ENCODE data around the gene GYG2. TPM values are rescaled to one million over a fixed set of nuclear protein-coding genes. Genes with fewer than 3 reads are reported as not detected.
A peak's percentile ranks its signal among the peaks of the same experiment; 100 is the strongest.

Gene GYG2
- total and polyA plus RNA-seq, 2 experiments from 2014 or later: 17.6 to 63.8 TPM

GRCh38 chrX:2781698-2782097 lies 47.0 kb upstream of the GYG2 start (continued):
- no peak for TF ChIP-seq ZNF331 (CRISPR knock-in tag; IDR thresholded peaks at IDR 0.05; ENCODE audit: low read depth)

GRCh38 chrX:2782171-2782570 lies 46.6 kb upstream of the GYG2 start:
- Histone ChIP-seq H3F3A (replicated peaks; ENCODE audit: low read depth) (peaks cover 10% of the 10 kb centered on the region; the same call in 1 of the 2 replicates), H3K27ac (ENCODE audit: low read depth) (peak overlapping the region; percentile 98; the same call in 1 of the 2 replicates), H3K36me3 (ENCODE audit: insufficient read depth) (no peaks in the 10 kb centered on the region), H3K27me3 (ENCODE audit: insufficient read depth) (no peaks in the 10 kb centered on the region), H3K4me1 (ENCODE audit: insufficient read depth) (peaks cover 43% of the 10 kb centered on the region), H3K9me2 (ENCODE audit: insufficient read depth) (no peaks in the 10 kb centered on the region), H2AFZ (peak overlapping the region; percentile 39), H3K4me3 (no peak overlapping the region), H3K79me2 (replicated peaks; ENCODE audit: insufficient read depth) (no peaks in the 10 kb centered on the region), H3K4me2 (peak overlapping the region; percentile 59), H4K20me1 (replicated peaks; ENCODE audit: insufficient read depth) (no peaks in the 10 kb centered on the region)
- ATAC-seq (no peak), DNase-seq (ENCODE audit: low spot score) (no peak)
- Mint-ChIP-seq H3K9me3 (no peaks in the 10 kb centered on the region; the same call in 1 of the 3 replicates), H3K27ac (no peak overlapping the region), H3K36me3 (ENCODE audit: low read depth) (no peaks in the 10 kb centered on the region), H3K27me3 (ENCODE audit: insufficient read depth, low read depth, poor library complexity) (peaks cover 1% of the 10 kb centered on the region), H3K4me1 (peaks cover 44% of the 10 kb centered on the region), H3K4me3 (no peak overlapping the region)
- no peak for TF ChIP-seq EZH2phosphoT487 (IDR thresholded peaks at IDR 0.05; ENCODE audit: unreplicated experiment)
- no peak for TF ChIP-seq POLR2AphosphoS5 (IDR thresholded peaks at IDR 0.05; ENCODE audit: low read depth)
- no peak for TF ChIP-seq STAT1 (IDR thresholded peaks at IDR 0.05; ENCODE audit: unreplicated experiment)
- no peak for TF ChIP-seq NANOG (IDR thresholded peaks at IDR 0.05; ENCODE audit: borderline replicate concordance)
- no peak for TF ChIP-seq ZNF114 (CRISPR knock-in tag; IDR thresholded peaks at IDR 0.05)
- no peak for TF ChIP-seq CREB1 (CRISPR knock-in tag; IDR thresholded peaks at IDR 0.05; ENCODE audit: low read depth)
- no peak for TF ChIP-seq EZH2 (IDR thresholded peaks at IDR 0.05; ENCODE audit: low read depth, unreplicated experiment)
- no peak for TF ChIP-seq ETS1 (IDR thresholded peaks at IDR 0.05)
- TF ChIP-seq REST (IDR thresholded peaks at IDR 0.05; ENCODE audit: unreplicated experiment): no peak
- no peak for TF ChIP-seq ZNF331 (CRISPR knock-in tag; IDR thresholded peaks at IDR 0.05; ENCODE audit: low read depth)
- TF ChIP-seq CTCF (conservative IDR thresholded peaks at IDR 0.05; ENCODE audit: low read depth in 2 of 2): no peak
- no peak for TF ChIP-seq ZNF462 (CRISPR knock-in tag; IDR thresholded peaks at IDR 0.05)
- TF ChIP-seq JUNB (IDR thresholded peaks at IDR 0.05; ENCODE audit: unreplicated experiment): no peak
